Astrocyte of the cerebellum (primary cell): Measurements from ENCODE around the gene CPED1.

Experiments used
- DNase-seq: peaks from one replicate; pipeline ENCODE4 v3.0.0-alpha.2; 2011; ENCODE audit warnings: low read depth
- H3K4me3 ChIP-seq: 2 replicates; pipeline ENCODE4 v1.5.1; 2011; ENCODE audit warnings: mild to moderate bottlenecking, low read depth, low read length, moderate library complexity
- CTCF ChIP-seq: IDR thresholded peaks from 2 replicates; pipeline ENCODE4 v1.5.1; 2012; ENCODE audit warnings: low read length, low read depth, moderate library complexity, mild to moderate bottlenecking; ENCODE audit errors: missing control alignments
- in situ Hi-C: cut with HindIII; loops from 2 replicates; pipeline ENCODE4 v1.10.0; 2017; ENCODE audit warnings: low sequenced_read_pairs

Gene CPED1

GRCh38 chr7:121337398-121337797 lies 348.9 kb downstream of the CPED1 start:
- in situ Hi-C loops, result loop anchor here (10.0 kb wide), 2 partner anchors 143 to 343 kb away; no protein-coding TSS in a partner anchor
- H3K4me3 ChIP-seq, result no peak overlapping the region
- DNase-seq, result no peak
- peak; percentile 40 for TF ChIP-seq CTCF

- no peak for DNase-seq
- no peak for TF ChIP-seq CTCF
- no peak overlapping the region for H3K4me3 ChIP-seq
- in situ Hi-C loops, result loop anchor here (10.0 kb wide), 2 partner anchors 144 to 344 kb away; no protein-coding TSS in a partner anchor
Observed at GRCh38 chr7:121339082-121339481, 350.6 kb downstream of the CPED1 start.

GRCh38 chr7:121341933-121342332 lies 353.4 kb downstream of the CPED1 start:
- no peak overlapping the region for H3K4me3 ChIP-seq
- no peak for DNase-seq
- in situ Hi-C loops, result no loop called here
- no peak for TF ChIP-seq CTCF

- in situ Hi-C loops, result no loop called here
- no peak for DNase-seq
- no peak overlapping the region for H3K4me3 ChIP-seq
- no peak for TF ChIP-seq CTCF
Observed at GRCh38 chr7:121342631-121343030, 354.1 kb downstream of the CPED1 start.

- no peak overlapping the region for H3K4me3 ChIP-seq
- in situ Hi-C loops, result no loop called here
- no peak for TF ChIP-seq CTCF
- DNase-seq, result no peak
Observed at GRCh38 chr7:121343302-121343701, 354.8 kb downstream of the CPED1 start.

GRCh38 chr7:121344093-121344492 lies 355.6 kb downstream of the CPED1 start:
- H3K4me3 ChIP-seq, result no peak overlapping the region
- in situ Hi-C loops, result no loop called here
- TF ChIP-seq CTCF, result no peak
- DNase-seq, result no peak

- in situ Hi-C loops, result no loop called here
- H3K4me3 ChIP-seq, result no peak overlapping the region
- no peak for DNase-seq
- no peak for TF ChIP-seq CTCF
Observed at GRCh38 chr7:121344497-121344896, 356.0 kb downstream of the CPED1 start.
